NCI-H146 treated with DMSO at 0.1 percent for 48 hours (cell line): Measurements from ENCODE around the gene CXXC5.

Experiments
- DNase-seq: peaks from one replicate; lab custom pipeline; 2025; ENCODE audit not compliant: unreplicated experiment; lab: John Stamatoyannopoulos, UW

Gene CXXC5

GRCh38 chr5:139638090-139638735 is 9.9 kb upstream of the CXXC5 start:
- peak; percentile 3 for DNase-seq

DNA sequence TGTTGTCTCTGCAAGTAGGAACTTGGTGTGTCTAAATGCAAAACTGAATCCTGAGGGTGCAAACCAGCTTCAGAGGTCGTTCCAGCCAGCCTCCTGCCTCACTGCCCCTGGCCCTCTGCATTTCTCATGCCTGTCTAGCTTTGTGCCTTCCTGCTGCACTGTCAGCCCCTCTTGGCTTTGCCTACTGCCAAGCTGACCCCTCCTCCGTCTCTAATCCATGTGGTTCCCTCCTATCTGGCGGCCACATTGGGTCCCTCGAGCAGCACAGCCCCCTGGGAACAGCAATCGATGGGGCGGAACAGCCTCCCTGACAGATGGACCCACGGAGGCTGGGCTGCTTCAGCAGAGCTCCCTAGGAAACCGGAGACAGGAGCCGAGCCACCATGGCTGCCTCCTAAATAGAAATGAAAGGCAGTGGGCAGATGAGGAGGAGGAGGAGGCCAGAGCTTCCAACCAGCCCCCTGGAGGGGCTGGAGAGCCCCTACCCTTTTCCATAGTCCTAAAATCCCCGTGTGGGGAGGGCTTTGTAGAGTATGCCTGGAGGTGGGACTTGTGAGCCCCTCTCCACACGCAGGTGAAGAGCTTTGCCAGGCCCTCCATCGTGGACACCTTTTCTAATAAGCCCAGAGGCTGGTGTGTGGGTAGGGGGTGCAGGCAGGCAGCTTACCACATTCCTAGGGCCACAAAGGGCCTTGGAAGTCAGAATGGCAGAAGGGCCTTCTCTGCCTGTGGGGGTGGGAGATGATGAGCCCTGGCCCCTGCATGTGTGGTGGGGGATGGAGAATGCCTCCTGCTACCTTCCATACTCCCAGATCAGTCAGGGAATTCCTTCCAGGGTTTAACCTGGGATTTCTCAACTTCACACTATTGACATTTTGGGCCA is 9.2 kb upstream of the CXXC5 start:
- DNase-seq: no peak

GRCh38 chr5:139639619-139640380 is 8.3 kb upstream of the CXXC5 start:
- no peak for DNase-seq

DNA sequence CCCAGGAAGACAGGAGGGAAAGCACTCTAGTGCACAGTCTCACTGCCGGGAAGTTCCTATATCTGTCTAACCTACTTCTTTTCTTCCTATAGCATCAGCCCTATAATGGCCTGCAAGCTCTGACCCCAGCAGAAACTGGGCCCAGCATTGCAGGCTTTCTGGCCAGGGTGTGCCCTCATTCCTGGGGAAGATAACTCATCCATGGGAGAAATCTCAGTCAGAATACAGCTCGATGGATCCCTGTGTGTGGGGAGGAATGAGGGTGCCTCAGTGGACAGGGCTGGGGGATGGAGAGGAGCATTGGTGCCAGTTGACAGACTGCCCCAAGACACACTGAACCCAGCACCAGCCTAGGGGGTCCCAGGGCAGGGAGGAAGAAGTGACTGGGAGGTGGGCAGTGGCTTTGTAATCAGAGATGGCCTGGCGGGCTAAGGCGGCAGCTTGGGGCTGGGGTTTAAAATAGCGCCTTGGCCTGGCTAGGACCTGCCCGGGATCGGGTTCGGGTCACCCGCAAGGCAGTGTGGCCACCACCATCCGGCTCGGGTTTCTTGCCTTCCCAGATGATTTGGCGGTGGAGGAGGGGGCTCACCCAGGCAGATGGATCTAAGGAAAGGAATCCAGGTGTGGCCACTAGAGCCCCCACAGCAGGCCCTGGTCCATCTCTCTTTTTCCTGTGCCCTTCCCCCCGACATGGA is 7.6 kb upstream of the CXXC5 start:
- no peak for DNase-seq

DNA sequence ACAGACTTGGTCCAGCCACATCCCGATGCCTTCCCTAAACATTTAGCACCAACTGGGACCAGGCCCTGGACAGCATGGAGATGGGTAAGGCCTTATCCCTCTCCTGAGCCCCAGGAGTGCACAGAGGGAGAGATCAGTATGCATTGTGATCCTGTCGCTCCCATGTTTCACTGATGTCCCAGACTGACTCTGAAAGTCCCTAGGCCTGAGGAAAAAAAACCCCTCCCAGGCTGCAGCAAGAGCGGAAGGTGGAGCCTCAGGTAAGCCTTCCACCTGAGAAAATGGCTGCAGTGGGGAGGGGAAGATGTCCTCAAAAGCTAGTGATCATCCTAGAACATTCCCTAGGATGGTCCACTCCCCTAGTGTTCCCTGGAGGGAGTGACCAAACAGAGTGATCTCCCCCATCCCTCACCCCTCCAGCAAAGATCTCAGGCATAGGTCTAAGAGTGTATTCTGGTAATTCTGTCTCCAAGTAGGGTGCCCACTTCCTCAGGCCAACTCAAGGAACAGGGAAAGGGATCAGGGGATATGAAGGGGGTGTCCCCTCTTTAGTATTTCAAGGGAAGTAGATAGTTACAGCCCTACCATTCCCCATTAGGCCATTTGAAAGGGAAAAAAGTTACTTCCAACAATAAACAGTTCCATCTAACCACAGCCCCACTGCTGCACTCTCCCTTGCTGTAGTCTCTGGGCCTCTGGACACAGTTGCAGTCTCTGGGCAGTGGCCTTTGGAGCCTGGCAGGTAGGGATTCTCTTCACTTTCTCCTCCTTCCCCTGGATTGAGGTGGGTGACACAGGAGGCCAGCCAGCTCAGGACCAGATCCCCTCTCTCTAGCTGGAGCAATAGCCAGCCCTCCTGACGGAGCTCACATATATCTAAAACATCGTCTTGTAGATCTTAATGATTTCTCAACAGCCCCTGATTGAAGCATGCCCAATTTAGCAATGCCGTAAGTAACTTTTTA is 6.8 kb upstream of the CXXC5 start:
- DNase-seq: no peak

DNA sequence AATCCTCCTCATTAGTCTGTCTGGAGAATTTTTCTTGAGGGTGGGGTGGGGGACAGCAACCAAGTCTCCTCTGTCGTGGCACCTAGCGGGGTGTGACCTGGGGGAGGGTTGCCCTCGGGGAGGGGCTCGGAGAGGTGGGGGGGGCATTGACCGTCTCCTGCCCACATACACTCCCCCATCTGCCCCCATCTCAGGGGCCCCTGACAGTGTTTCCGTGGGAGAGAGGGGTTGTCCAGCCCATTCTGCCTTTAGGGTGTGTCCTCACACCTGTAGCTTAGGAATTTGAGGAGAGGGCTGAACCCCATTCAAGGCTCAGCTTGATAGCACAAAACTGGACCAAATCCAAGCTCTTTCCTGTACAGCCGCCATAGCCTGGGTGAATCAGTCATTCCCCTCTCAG is 5.9 kb upstream of the CXXC5 start:
- no peak for DNase-seq

GRCh38 chr5:139642891-139643871 is 5.0 kb upstream of the CXXC5 start:
- no peak for DNase-seq

GRCh38 chr5:139644001-139644456 is 4.1 kb upstream of the CXXC5 start:
- DNase-seq: no peak

GRCh38 chr5:139644646-139645429 is 3.3 kb upstream of the CXXC5 start:
- no peak for DNase-seq

GRCh38 chr5:139645430-139645871 is 2.7 kb upstream of the CXXC5 start:
- DNase-seq: no peak

GRCh38 chr5:139646111-139646510 is 2.0 kb upstream of the CXXC5 start:
- no peak for DNase-seq

GRCh38 chr5:139646912-139647505 is 1.1 kb upstream of the CXXC5 start:
- no peak for DNase-seq

DNA sequence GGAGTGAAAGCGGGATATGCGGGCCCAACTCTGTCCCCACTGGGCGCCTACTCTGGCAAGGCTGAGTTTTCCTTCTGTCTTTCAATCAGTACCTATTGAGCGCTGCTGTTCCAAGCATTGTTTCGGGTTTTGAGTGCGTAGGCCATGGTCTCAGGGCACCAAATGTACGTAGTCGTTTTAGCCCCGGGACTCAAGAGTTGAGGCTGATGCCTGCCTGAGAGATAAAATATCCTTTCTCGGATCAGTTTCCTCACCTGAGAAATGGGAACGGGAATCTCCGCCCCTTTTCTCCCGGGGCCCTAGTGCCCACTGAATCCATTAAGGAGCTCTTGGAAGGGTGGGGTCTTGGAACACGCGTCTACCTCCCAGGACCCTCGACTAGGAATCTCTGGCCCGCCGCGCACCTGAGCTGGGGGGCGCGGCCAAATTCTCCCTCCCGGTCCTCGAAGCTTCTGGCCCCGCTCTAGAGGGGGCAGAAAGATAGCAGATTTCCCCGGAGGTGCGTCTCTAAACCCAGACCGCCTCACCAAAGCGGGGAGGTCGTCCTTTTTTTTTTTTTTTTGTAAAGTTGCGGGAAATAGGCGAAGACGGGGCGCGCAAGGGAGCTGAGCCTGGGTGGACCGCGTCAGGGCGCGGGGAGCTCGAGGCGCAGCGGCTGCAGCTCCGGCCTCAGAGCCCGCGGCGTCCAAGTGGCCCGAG is 494 bp upstream of the CXXC5 start:
- DNase-seq: no peak

- no peak for DNase-seq
Observed at GRCh38 chr5:139649082-139649991, 1.2 kb downstream of the CXXC5 start.

GRCh38 chr5:139650031-139650688 is 2.0 kb downstream of the CXXC5 start:
- DNase-seq: no peak
